Endothelial cell of umbilical vein (primary cell): ENCODE results near the gene SMAP1. TPM values are rescaled to one million over a fixed set of nuclear protein-coding genes. Genes with fewer than 3 reads are reported as not detected.

Experiments
- polyA plus RNA-seq, 4 experiments: library from polyadenylated mRNA; depleted of rRNA in 3 of 4; stranded (reverse) in 3 of 4; unstranded in 1 of 4; fragments of >200 nt; gene quantifications; 2 replicates each; pipeline versions ENCODE4 v1.2.1 to v1.2.3, GENCODE V29; 2011 to 2012; ENCODE audit warnings: missing spikeins in 1 of 4
- total RNA-seq: library from RNA; stranded (reverse); gene quantifications from 2 replicates; pipeline ENCODE4 v1.2.3, GENCODE V29; 2021

SMAP1 gene
- total and polyA plus RNA-seq, 2 donors (not counting 3 experiments of a cell fraction or from before 2014, with no cell fraction given): 14.6 to 24.6 TPM

Other genes with a start within 250 kb of the SMAP1 start
- gene SDHAF4, start 101.0 kb upstream of the SMAP1 start, total RNA-seq: 8.6 and 10.8 TPM in 2 replicates
- 3.6 and 4.4 TPM in 2 replicates for gene SDHAF4, start 101.0 kb upstream of the SMAP1 start, polyA plus RNA-seq